GM10248 (cell line): Measurements from ENCODE around the gene SOX18.

Source experiments
- CTCF ChIA-PET: fragments of 300-600 bp; sonication (Branson Sonifier 250); formaldehyde crosslinking; extraction: SDS; loops from one replicate; lab custom pipeline; 2021; ENCODE audit warnings: antibody characterized with exemption; lab: Yijun Ruan, JAX
- POLR2A ChIA-PET: fragments of 350-650 bp; sonication (Branson Sonifier 250); formaldehyde crosslinking; extraction: SDS; loops from one replicate; lab custom pipeline; 2020; ENCODE audit warnings: antibody characterized with exemption; lab: Yijun Ruan, JAX
- DNase-seq: peaks from one replicate; pipeline ENCODE4 v3.0.0; 2012; ENCODE audit errors: extremely low spot score
- CTCF ChIP-seq: IDR thresholded peaks from 2 replicates; pipeline ENCODE4 v1.5.1; 2012; ENCODE audit warnings: mild to moderate bottlenecking, low read depth; ENCODE audit errors: extremely low read depth, missing control alignments, control extremely low read depth

Gene SOX18

GRCh38 chr20:64051033-64051452, 1.6 kb upstream of the SOX18 start:
- ChIA-PET POLR2A (no interaction called here), CTCF (interaction anchor here (0.8 to 7.8 kb wide), 2 partner anchors 12 to 74 kb away, joined by 3 to 69 read pairs; no protein-coding TSS in a partner anchor)
- no peak for TF ChIP-seq CTCF
- DNase-seq = no peak

- POLR2A ChIA-PET = no interaction called here
- CTCF ChIA-PET = interaction anchor here (0.8 to 7.8 kb wide), 3 partner anchors 11 to 75 kb away, joined by 3 to 69 read pairs (median 3); partner anchors contain the start of gene PRPF6
- DNase-seq = no peak
Observed at GRCh38 chr20:64050261-64051032, 1.0 kb upstream of the SOX18 start.

GRCh38 chr20:64049878-64050260, 430 bp upstream of the SOX18 start:
- TF ChIP-seq CTCF = no peak
- ChIA-PET POLR2A (no interaction called here), CTCF (interaction anchor here (0.8 to 7.8 kb wide), 3 partner anchors 10 to 69 kb away, joined by 3 to 69 read pairs (median 4); partner anchors contain the start of gene PRPF6)
- no peak for DNase-seq

More at GRCh38 chr20:64050261-64051032, 1.0 kb upstream of the SOX18 start:
- no peak for TF ChIP-seq CTCF

- DNase-seq = no peak
- TF ChIP-seq CTCF = no peak
- ChIA-PET CTCF (interaction anchor here (1.6 to 7.8 kb wide), 2 partner anchors 9 to 12 kb away, joined by 4 to 69 read pairs; no protein-coding TSS in a partner anchor), POLR2A (no interaction called here)
Observed at GRCh38 chr20:64048402-64049044, 916 bp downstream of the SOX18 start.

- no peak for DNase-seq
- CTCF ChIA-PET = interaction anchor here (1.0 kb wide), 1 partner anchor 9 kb away, joined by 5 read pairs; no protein-coding TSS in a partner anchor
- POLR2A ChIA-PET = no interaction called here
- TF ChIP-seq CTCF = no peak
Observed at GRCh38 chr20:64047968-64048401, 1.5 kb downstream of the SOX18 start.

GRCh38 chr20:64047046-64047389, 2.4 kb downstream of the SOX18 start:
- no peak for TF ChIP-seq CTCF
- DNase-seq = no peak
- ChIA-PET CTCF (interaction anchor here (1.0 kb wide), 1 partner anchor 8 kb away, joined by 5 read pairs; no protein-coding TSS in a partner anchor), POLR2A (interaction anchor here (0.7 kb wide), 1 partner anchor 272 kb away, joined by 3 read pairs; no protein-coding TSS in a partner anchor)
